Measurements from ENCODE around the gene GRHL3.

DNA sequence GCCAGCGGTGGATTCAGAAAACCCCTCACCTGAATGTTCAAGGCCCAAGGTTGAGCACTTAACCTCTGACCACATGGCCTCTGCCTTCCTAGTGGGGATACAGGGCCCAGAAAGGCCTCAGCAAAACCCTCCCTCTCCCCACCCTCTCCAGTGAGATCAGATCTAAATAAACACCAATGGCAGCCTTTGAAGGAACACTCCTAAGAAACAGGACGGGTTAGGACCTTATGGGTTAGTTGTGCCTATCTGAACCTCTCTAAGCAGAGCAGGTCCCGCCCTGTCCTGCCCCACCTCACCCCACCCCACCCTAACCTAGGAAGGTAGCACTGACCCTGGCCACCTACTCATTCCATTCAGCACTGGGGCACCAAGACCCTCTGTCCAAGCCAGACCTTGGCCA lies 7.9 kb upstream of the GRHL3 start:
- TF ChIP-seq, protein P1, sequence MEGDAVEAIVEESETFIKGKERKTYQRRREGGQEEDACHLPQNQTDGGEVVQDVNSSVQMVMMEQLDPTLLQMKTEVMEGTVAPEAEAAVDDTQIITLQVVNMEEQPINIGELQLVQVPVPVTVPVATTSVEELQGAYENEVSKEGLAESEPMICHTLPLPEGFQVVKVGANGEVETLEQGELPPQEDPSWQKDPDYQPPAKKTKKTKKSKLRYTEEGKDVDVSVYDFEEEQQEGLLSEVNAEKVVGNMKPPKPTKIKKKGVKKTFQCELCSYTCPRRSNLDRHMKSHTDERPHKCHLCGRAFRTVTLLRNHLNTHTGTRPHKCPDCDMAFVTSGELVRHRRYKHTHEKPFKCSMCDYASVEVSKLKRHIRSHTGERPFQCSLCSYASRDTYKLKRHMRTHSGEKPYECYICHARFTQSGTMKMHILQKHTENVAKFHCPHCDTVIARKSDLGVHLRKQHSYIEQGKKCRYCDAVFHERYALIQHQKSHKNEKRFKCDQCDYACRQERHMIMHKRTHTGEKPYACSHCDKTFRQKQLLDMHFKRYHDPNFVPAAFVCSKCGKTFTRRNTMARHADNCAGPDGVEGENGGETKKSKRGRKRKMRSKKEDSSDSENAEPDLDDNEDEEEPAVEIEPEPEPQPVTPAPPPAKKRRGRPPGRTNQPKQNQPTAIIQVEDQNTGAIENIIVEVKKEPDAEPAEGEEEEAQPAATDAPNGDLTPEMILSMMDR (IDR thresholded peaks at IDR 0.05) = no peak
- TF ChIP-seq ZFX (IDR thresholded peaks at IDR 0.05; ENCODE audit: borderline replicate concordance) = no peak

All from 22Rv1 (cell line).